Measurements from ENCODE around the gene TMEM59L.

The TMEM59L gene

GRCh38 chr19:18651300-18651699, 38.6 kb downstream of the TMEM59L start:
- H3K4me3 ChIP-seq (ENCODE audit: low read depth, low read length), result peak overlapping the region; percentile 40

GRCh38 chr19:18651733-18652132, 39.1 kb downstream of the TMEM59L start:
- no peak for TF ChIP-seq CTCF (IDR thresholded peaks at IDR 0.05; ENCODE audit: low read depth, low read length)
- no peak overlapping the region for H3K4me3 ChIP-seq (ENCODE audit: low read depth, low read length)

More at GRCh38 chr19:18651300-18651699, 38.6 kb downstream of the TMEM59L start:
- TF ChIP-seq CTCF (IDR thresholded peaks at IDR 0.05; ENCODE audit: low read depth, low read length), result no peak

- no peak for TF ChIP-seq CTCF (IDR thresholded peaks at IDR 0.05; ENCODE audit: low read depth, low read length)
- H3K4me3 ChIP-seq (ENCODE audit: low read depth, low read length), result no peak overlapping the region
Measured at GRCh38 chr19:18653853-18654252, 41.2 kb downstream of the TMEM59L start.

- TF ChIP-seq CTCF (IDR thresholded peaks at IDR 0.05; ENCODE audit: low read depth, low read length), result no peak
- no peak overlapping the region for H3K4me3 ChIP-seq (ENCODE audit: low read depth, low read length)
Measured at GRCh38 chr19:18654469-18654868, 41.8 kb downstream of the TMEM59L start.

- no peak for TF ChIP-seq CTCF (IDR thresholded peaks at IDR 0.05; ENCODE audit: low read depth, low read length)
- H3K4me3 ChIP-seq (ENCODE audit: low read depth, low read length), result no peak overlapping the region
Measured at GRCh38 chr19:18655173-18655844, 42.6 kb downstream of the TMEM59L start.

- no peak for TF ChIP-seq CTCF (IDR thresholded peaks at IDR 0.05; ENCODE audit: low read depth, low read length)
- no peak overlapping the region for H3K4me3 ChIP-seq (ENCODE audit: low read depth, low read length)
Measured at GRCh38 chr19:18656337-18657086, 43.8 kb downstream of the TMEM59L start.

All from WI38 (cell line).